Middle frontal gyrus (tissue), 1 donor: Measurements from ENCODE around the gene TOX3.

Source experiments
- DNase-seq: peaks from one replicate; pipeline ENCODE4 v3.0.0-alpha.2; 2015; ENCODE audit warnings: low spot score; ENCODE audit errors: extremely low spot score

TOX3 gene

DNA sequence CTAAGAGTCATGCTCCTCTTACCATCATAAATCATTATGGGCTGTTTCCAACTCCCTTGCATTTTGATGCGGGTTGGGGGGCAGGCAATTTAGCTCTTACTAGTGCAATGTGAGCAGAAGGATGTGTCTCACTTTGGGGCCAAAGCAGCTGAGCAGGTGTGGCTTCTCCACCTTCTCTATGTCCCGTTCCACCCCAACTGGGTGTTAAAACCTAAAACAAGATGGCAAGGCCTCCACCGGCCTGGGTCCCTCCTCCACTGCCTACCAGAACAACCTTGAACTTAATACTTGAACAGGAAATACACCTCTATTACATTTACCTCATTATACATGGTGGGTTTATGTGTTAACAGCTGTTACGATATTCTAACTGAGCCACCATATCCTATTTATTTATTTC lies 52.8 kb downstream of the TOX3 start:
- no peak for DNase-seq

GRCh38 chr16:52492789-52493357 lies 54.1 kb downstream of the TOX3 start:
- DNase-seq = no peak

DNA sequence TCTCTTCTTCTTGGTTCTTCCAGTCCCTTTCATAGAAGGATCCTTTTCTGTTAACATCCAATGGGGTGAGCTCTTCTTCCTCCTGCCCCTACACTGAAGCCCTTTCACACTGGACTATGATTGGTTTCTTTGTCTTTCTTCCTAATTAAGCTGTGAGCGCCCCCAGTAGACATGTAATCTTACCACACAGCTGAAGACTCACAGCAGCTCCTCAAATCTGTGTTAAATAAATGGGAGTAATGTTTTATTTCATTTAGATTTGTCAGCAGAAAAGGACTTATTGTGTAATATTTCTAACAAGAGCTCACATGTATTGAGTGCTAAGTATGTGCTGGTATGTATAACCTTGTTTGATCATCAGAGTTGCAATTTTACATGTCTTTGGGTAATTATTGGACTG lies 55.7 kb downstream of the TOX3 start:
- no peak for DNase-seq

DNA sequence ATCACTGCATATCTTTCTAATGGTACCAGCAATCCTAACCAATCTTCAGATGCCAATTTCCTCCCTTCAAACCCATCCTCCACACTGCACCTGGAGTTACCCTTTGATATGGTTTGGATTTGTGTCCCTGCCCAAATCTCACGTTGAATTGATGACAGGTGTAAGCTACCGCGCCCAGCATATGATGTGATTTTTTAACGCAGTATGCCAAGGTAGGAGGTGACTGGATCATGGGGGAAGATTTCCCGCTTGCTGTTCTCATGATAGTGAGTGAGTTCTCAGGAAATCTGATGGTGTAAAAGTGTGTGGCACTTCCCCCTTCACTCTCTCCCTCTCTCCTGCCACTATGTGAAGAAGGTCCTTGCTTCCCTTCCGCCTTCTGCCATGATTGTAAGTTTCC lies 57.0 kb downstream of the TOX3 start:
- no peak for DNase-seq

DNA sequence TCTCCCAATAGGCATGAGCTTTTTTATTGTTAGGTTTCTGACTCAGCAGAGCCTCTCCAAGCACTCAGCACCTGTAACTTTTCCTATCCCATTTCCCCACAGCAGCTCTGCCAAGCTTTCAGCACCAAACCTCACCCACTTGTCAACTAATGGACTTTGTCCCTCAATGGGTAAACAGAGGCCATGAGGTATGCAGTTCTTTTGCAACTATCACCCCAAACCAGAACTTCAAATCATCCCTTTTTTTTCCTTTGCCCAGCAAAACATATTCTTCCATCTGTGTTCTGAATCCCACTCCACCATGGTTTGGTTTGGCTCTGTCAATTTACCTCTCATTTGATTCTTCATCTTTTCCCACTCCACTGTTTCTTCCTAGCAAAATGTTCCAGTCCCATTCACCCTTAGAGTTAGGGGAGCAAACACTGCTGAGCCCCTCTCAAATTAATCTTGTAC lies 58.1 kb downstream of the TOX3 start:
- no peak for DNase-seq

GRCh38 chr16:52487849-52488457 lies 59.0 kb downstream of the TOX3 start:
- DNase-seq = no peak

DNA sequence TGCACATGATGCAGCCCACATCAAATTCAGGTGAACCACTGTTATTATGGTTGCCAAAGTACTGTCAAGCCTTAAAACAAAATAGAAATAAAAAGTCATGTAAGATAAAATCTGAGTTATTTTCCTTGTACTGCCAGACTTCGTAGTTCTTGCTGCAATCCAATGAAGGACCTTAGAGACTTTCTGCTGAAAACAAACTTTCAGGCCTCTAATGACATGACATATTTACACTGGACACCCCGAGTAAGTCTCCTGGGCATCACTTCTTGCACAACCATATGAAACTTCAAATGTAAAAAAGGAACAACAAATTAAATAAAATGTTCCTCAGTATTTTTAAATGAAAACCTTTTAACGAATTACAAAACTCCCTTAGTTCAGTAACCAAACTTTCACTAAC lies 66.7 kb downstream of the TOX3 start:
- DNase-seq = no peak

- DNase-seq = no peak
Observed at GRCh38 chr16:52476111-52476510, 70.8 kb downstream of the TOX3 start.

DNA sequence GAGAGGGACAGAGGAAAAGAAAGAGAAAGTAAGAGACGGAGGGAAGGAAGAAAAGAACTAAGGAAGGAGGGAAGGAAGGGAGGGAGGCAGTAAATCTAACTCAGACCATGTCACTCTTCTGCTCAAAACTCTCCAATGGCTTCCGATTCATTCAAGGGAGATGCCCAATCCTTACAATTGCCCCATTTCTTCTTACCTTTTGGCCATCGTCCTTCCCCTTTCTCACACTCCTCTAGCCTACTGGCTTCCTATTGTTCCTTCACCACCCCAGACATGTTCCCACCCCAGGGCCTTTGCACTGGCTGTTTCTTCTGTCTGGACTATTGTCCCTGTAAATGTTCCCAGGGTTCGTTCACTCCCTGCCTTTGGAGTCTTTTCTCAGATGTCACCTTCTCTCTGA lies 72.3 kb downstream of the TOX3 start:
- DNase-seq = no peak

DNA sequence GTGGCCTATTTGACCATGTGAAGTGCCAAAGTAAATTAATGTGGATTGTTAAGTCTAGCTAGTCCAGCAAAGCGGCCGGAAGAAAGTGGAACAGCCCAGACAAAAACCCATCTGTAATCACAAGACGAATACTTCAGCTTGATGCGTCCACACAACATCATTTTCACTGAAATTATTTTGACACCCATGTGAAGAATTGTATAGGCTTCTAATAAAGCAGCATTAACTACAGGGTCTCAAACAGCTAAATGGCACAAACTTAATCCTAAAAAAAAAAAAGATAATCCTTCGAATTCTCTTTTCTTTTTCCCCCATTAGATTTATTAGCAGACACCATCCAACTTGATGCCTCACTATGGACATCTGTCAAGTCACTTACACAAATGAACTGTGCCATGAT lies 73.8 kb downstream of the TOX3 start:
- DNase-seq = no peak

DNA sequence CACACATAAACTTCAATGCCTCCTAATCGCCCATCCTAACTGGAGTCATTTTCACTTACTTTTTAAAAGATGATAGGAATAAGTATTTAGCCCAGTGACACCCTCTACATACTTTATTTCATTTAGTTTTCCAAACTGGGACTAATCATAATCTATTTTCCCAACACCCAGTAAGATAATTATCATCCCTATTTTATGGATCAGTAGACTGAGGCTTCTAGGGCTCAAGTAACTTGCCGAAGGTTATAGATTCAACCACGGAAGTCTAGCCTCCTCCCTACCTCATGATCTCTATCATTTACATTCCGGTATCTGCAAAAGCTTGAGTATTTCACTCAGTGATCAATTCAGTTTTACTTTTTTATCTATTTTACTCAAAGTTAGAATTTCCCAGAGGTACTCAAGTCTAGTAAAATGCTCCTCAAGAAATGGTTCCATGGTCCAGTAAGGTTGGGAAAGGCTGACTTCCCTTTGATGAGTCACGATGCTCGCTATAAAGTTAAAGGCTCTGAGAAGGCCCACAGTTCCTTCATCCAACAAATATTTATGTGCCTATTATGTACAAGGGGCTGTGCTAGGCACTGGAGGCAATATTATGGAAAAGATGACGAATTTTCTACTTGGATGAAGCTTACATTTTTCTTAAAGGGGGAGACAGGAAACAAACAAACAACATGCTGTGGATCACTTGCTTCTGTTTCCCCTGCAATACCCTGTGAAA lies 75.1 kb downstream of the TOX3 start:
- DNase-seq = no peak

GRCh38 chr16:52470585-52470984 lies 76.4 kb downstream of the TOX3 start:
- no peak for DNase-seq

GRCh38 chr16:52469775-52470174 lies 77.2 kb downstream of the TOX3 start:
- DNase-seq = no peak

DNA sequence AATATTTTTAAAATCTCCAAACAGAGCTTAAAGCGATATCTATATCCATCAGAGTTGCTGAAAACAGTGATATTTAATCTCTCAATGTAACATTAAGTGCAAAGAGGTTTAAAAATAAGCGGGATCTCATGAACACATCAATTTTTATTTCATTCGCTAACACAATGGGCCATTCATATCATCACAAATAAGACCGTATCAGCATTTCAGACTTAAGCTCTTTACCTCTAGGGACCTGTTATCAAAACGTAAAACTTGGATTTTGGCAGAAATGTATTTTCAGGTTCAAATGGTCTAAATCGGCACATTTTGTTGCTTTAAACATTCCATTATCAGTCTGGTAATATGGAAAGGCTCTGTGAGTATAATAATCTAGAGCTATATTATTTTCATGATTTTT lies 77.9 kb downstream of the TOX3 start:
- DNase-seq = no peak

DNA sequence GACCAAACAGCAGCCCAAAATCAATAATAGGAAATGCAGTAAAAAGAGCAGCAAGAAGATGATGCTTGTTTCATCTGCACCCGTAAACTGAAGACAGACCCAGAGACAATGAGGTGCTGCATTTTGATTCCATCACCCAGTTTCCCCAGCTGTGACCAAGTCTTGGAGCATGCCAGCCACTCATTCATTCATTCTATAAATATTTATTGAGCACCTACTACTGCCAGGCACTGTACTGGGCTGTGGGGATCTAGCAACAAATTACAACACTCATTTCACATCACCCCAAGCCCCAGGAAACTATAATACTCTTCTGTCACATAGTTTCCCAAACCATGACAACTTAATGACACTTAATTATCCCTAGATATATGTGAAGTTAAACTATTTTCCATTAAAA lies 79.2 kb downstream of the TOX3 start:
- no peak for DNase-seq

DNA sequence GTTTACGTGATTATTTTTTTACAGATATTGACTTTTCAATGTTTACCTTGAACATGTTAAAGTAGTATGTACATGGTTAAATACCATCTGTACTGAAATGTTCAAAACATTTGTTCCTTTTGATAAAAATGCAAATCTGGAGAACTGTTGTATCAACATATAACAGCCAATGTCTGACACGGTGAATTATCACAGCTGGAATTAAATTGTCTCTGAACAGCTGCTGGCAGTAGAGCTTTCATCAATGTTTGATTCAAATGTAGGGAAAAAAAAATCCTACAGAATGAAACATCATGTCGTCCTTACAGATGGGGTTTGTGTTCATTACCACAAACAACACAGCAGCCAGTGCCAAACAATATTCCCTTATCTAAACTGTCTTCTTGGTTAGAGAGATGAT lies 79.9 kb downstream of the TOX3 start:
- DNase-seq = no peak

DNA sequence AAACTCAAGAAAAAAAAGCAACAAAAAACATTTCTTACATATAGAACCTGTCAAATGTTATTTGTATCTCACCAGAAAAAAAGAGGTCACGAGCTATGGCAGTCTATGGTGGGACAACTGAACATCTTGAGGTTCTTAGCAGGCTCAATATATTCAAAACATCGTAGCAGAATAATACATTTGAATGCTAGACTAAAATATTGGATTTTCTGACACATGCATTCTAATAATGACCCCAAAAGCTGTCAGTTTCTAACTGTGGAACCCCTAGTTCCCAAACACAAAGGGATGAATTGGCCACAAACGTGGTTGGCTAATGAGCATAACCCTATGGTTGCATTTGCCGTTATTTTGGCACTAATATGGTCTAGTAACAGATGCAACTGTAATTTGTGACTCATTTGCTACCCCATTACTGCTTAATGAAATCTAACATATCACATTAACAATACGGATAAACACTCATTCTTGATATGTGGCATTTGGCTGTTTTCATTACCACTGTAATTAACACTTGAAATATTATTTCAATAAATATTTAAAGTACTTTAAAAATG lies 81.2 kb downstream of the TOX3 start:
- DNase-seq = no peak

DNA sequence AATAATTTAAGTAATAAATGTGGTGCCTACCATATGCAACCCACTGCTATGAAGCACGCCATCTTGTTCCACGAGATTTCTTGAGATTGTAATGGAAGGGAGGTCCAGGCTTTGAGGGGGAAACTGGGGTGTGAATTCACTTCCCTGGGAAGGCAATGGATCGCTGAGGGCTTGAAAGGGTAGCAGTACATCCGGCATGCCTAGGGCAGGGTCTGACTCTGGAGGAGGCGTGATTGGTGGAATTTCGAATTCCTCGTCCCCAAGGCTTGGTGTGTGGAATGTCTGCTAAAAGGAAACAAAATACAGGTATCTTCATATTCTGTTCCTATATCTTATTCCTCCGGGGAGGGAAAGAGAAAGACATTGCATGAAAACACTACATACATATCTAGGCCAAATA lies 83.0 kb downstream of the TOX3 start:
- DNase-seq = no peak

DNA sequence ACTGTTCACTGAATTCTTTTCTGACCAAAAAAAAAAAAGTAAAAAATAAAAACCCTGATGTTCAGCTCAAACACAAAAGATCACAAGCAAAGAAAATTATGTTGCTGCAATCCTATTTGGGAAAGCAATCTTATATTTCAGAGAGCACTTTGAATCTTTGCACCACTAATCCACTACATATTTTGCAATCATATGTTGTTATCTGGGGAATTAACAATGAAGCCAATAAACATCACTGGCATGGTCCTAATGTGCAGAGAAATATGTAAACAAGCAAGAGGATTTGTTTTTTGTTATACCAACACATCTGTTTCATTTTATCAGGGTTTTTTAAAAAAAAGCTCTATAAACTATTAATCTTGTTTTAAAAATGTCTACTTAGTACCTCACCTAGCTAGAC lies 84.1 kb downstream of the TOX3 start:
- DNase-seq = no peak

GRCh38 chr16:52460639-52461178 lies 86.2 kb downstream of the TOX3 start:
- DNase-seq = no peak

GRCh38 chr16:52456368-52456767 lies 90.6 kb downstream of the TOX3 start:
- no peak for DNase-seq

DNA sequence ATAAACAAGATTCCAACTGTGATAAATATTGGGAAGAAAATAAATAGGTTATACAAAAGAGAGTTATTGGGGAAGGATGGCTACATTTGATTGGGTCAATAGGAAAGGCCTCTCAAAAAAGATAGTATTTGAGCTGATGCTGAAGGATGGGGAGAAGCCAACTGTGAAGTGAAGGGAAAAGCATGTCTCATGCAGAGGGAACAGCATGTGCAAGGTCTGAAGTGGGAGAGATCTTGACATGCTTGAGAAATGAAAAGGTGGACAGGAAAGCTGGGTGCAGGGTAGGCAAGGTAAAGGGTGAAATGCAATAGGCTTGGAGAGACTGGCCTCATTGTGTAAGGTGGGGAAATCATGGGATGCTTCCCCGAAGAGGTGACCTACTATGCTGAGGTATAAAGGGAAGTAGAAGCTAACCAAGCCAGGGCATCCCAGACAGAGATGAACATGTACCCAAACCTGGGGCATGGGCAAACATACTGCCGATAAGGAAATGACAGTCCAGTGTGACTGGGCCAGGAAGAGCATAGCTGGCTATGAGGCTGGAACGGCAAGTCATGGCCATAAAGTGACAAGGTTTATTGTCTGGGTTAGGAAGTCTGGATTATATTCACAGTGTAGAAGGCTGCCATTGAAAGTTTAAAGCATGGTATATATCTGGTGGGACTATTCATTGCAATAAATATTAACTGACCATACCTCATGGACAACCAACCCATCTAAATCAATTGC lies 91.2 kb downstream of the TOX3 start:
- DNase-seq = no peak
